Panc1 (cell line): Measurements from ENCODE around the gene TRIM41. TPM values are rescaled to one million over a fixed set of nuclear protein-coding genes. Genes with fewer than 3 reads are reported as not detected.

Experiments
- ATAC-seq: fragments of 200-7000 bp; cut with Tn5 transposase; 2 replicates; pipeline ENCODE4 v1.9.1; 2020; ENCODE audit warnings: mild to moderate bottlenecking, moderate library complexity
- BruUV-seq: library from RNA; stranded (reverse); fragments of 400-500 nt; replicated peaks from 2 replicates; lab custom pipeline; 2021; lab: Mats Ljungman, UMichigan
- CTCF ChIA-PET: fragments of 300-600 bp; sonication (Branson Sonifier 250); formaldehyde crosslinking; loops from one replicate; lab custom pipeline; 2022; ENCODE audit warnings: antibody characterized with exemption; lab: Charles Lee
- POLR2A ChIA-PET: fragments of 300-600 bp; sonication (Branson Sonifier 250); formaldehyde crosslinking; loops from one replicate; lab custom pipeline; 2022; ENCODE audit warnings: antibody characterized with exemption; lab: Charles Lee
- DNase-seq: peaks from one replicate; pipeline ENCODE4 v3.0.0-alpha.2; 2010; ENCODE audit warnings: low read depth, low spot score
- H3K27ac ChIP-seq: 2 replicates; pipeline ENCODE4 v1.5.1; 2011; ENCODE audit warnings: mild to moderate bottlenecking, low read length, inconsistent platforms
- H3K27me3 ChIP-seq: fragments of 200-500 bp; sonication (Bioruptor generic); 2 replicates; pipeline ENCODE4 v1.6.0; 2014; ENCODE audit warnings: low read length, inconsistent platforms; ENCODE audit not compliant: control insufficient read depth, insufficient read depth
- H3K36me3 ChIP-seq: fragments of 200-500 bp; sonication (Bioruptor generic); 2 replicates; pipeline ENCODE4 v1.5.1; 2014; ENCODE audit warnings: inconsistent platforms, mild to moderate bottlenecking, low read length, moderate library complexity; ENCODE audit not compliant: control insufficient read depth, insufficient read depth
- H3K4me1 ChIP-seq: 2 replicates; pipeline ENCODE4 v1.5.1; 2011; ENCODE audit warnings: inconsistent platforms, mild to moderate bottlenecking, low read length, moderate library complexity; ENCODE audit not compliant: control insufficient read depth, insufficient read depth
- H3K4me3 ChIP-seq, 2 experiments: 2 replicates each; pipeline ENCODE4 v1.5.1; 2011 to 2012; ENCODE audit warnings: low read depth in 2 of 2, low read length in 2 of 2, mild to moderate bottlenecking in 2 of 2, inconsistent platforms in 1 of 2, moderate library complexity in 1 of 2
- H3K9me3 ChIP-seq: fragments of 200-500 bp; sonication (Bioruptor generic); 2 replicates; pipeline ENCODE4 v1.5.1; 2014; ENCODE audit warnings: low read depth, mild to moderate bottlenecking, inconsistent platforms, low read length, moderate library complexity; ENCODE audit not compliant: control insufficient read depth, insufficient read depth
- POLR2AphosphoS5 ChIP-seq: IDR thresholded peaks from 2 replicates; pipeline ENCODE4 v1.6.1; 2012; ENCODE audit warnings: mild to moderate bottlenecking, low read depth, low read length, moderate library complexity
- SIN3A ChIP-seq: IDR thresholded peaks from 2 replicates; pipeline ENCODE4 v1.6.1; 2012; ENCODE audit warnings: low read depth, mild to moderate bottlenecking, low read length, moderate library complexity, borderline replicate concordance; ENCODE audit not compliant: insufficient read depth
- TCF7L2 ChIP-seq: IDR thresholded peaks from 2 replicates; pipeline ENCODE4 v1.6.1; 2011; ENCODE audit warnings: mild to moderate bottlenecking, low read depth, low read length, inconsistent platforms
- in situ Hi-C: cut with HindIII; loops from 2 replicates; pipeline ENCODE4 v1.10.0; 2016; ENCODE audit warnings: low sequenced_read_pairs, low pct_unique_long_range_greater_than_20kb
- intact Hi-C: fragments of 100-400 bp; cut with micrococcal nuclease; formaldehyde crosslinking; loops from one replicate; pipeline ENCODE4 v1.10.0; 2022; ENCODE audit not compliant: unreplicated experiment
- total RNA-seq: library from RNA; stranded (reverse); gene quantifications from one replicate; pipeline ENCODE4 v1.2.1, GENCODE V29; 2021; ENCODE audit not compliant: unreplicated experiment
- TF ChIP-seq, protein P1 (sequence below): fragments of 450-650 bp; IDR thresholded peaks from 2 replicates; pipeline ENCODE4 v1.5.1; 2017; ENCODE audit warnings: mild to moderate bottlenecking
- TF ChIP-seq, protein P2 (sequence below), 2 experiments: IDR thresholded peaks; 2 replicates each; pipeline ENCODE4 v1.6.1; 2011 to 2012; ENCODE audit warnings: low read depth in 2 of 2, control low read depth in 1 of 2, low read length in 1 of 2, mild to moderate bottlenecking in 1 of 2, moderate library complexity in 1 of 2; ENCODE audit not compliant: insufficient read depth in 1 of 2

The TRIM41 gene
- total RNA-seq, 1 experiment from 2014 or later = 58.3 TPM

DNA sequence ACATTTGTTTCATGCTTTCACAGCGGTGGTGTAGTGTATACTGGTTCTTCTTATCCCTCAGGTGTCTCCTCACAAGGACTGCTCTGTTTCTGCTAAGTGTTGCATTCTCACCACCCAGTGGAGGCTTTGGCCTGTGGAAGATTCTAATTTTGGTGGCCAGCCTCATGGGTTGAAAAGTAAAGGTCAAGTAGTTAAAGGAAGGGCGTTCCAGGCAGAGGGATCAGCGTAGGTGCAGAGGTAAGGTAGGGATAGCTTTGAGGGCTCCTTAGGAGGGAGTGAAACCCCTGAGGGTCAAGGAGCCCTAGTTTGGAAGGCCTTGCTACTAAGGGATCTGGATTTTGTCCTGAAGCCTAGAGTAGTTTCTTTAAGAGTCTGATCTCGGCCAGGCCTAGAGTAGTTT lies 25.2 kb downstream of the TRIM41 start:
- no peaks in the 10 kb centered on the region for H3K9me3 ChIP-seq
- peak overlapping the region; percentile 87 to 97 for H3K4me3 ChIP-seq
- peaks cover 4% of the 10 kb centered on the region for H3K36me3 ChIP-seq
- H3K4me1 ChIP-seq = peaks cover 50% of the 10 kb centered on the region
- in situ Hi-C loops (no loop called here), intact Hi-C loops (no loop called here)
- peak overlapping the region; percentile 99 for H3K27ac ChIP-seq
- ChIA-PET POLR2A (no interaction called here), CTCF (no interaction called here)
- DNase-seq = no peak
- no peak for ATAC-seq
- no TSS peak for BruUV-seq
- H3K27me3 ChIP-seq = no peaks in the 10 kb centered on the region
- TF ChIP-seq TCF7L2 (no peak), SIN3A (no peak), POLR2AphosphoS5 (no peak)
- TF ChIP-seq, protein P1, sequence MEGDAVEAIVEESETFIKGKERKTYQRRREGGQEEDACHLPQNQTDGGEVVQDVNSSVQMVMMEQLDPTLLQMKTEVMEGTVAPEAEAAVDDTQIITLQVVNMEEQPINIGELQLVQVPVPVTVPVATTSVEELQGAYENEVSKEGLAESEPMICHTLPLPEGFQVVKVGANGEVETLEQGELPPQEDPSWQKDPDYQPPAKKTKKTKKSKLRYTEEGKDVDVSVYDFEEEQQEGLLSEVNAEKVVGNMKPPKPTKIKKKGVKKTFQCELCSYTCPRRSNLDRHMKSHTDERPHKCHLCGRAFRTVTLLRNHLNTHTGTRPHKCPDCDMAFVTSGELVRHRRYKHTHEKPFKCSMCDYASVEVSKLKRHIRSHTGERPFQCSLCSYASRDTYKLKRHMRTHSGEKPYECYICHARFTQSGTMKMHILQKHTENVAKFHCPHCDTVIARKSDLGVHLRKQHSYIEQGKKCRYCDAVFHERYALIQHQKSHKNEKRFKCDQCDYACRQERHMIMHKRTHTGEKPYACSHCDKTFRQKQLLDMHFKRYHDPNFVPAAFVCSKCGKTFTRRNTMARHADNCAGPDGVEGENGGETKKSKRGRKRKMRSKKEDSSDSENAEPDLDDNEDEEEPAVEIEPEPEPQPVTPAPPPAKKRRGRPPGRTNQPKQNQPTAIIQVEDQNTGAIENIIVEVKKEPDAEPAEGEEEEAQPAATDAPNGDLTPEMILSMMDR = no peak
- TF ChIP-seq, protein P2, sequence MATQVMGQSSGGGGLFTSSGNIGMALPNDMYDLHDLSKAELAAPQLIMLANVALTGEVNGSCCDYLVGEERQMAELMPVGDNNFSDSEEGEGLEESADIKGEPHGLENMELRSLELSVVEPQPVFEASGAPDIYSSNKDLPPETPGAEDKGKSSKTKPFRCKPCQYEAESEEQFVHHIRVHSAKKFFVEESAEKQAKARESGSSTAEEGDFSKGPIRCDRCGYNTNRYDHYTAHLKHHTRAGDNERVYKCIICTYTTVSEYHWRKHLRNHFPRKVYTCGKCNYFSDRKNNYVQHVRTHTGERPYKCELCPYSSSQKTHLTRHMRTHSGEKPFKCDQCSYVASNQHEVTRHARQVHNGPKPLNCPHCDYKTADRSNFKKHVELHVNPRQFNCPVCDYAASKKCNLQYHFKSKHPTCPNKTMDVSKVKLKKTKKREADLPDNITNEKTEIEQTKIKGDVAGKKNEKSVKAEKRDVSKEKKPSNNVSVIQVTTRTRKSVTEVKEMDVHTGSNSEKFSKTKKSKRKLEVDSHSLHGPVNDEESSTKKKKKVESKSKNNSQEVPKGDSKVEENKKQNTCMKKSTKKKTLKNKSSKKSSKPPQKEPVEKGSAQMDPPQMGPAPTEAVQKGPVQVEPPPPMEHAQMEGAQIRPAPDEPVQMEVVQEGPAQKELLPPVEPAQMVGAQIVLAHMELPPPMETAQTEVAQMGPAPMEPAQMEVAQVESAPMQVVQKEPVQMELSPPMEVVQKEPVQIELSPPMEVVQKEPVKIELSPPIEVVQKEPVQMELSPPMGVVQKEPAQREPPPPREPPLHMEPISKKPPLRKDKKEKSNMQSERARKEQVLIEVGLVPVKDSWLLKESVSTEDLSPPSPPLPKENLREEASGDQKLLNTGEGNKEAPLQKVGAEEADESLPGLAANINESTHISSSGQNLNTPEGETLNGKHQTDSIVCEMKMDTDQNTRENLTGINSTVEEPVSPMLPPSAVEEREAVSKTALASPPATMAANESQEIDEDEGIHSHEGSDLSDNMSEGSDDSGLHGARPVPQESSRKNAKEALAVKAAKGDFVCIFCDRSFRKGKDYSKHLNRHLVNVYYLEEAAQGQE (IDR thresholded peaks at IDR 0.05; ENCODE audit: insufficient read depth in 1 of 2, low read depth in 2 of 2, low read length in 1 of 2) = no peak

DNA sequence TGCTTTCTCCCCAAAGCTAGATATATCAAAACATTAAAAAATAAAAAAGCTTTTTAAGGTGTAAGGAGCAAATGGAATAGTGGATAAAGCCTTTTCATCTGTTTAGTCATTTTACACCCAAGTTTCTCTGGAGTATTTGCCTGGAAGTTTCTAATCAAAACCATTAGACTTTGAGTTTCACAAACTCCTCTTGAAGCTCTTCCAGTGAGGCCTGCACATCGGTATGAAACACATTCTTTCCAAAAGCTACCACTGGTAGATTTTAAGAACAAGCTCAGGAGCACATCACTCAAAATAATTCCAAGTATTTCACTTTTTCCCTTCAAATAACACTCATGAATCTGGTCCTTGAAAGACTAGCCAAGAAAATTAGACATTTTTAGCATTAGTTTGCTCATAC lies 32.2 kb downstream of the TRIM41 start:
- Histone ChIP-seq H3K36me3 (peaks cover 14% of the 10 kb centered on the region), H3K27ac (no peak overlapping the region), H3K4me3 (no peak overlapping the region), H3K27me3 (no peaks in the 10 kb centered on the region), H3K4me1 (peaks cover 53% of the 10 kb centered on the region), H3K9me3 (no peaks in the 10 kb centered on the region)
- POLR2A ChIA-PET = no interaction called here
- no peak for TF ChIP-seq TCF7L2
- TF ChIP-seq, protein P1 = no peak
- no peak for TF ChIP-seq SIN3A
- TF ChIP-seq, protein P2 (IDR thresholded peaks at IDR 0.05; ENCODE audit: insufficient read depth in 1 of 2, low read depth in 2 of 2, low read length in 1 of 2) = no peak
- no peak for TF ChIP-seq POLR2AphosphoS5
- CTCF ChIA-PET = no interaction called here
- ATAC-seq (no peak), DNase-seq (no peak)
- no TSS peak for BruUV-seq
- in situ Hi-C loops (no loop called here), intact Hi-C loops (no loop called here)
